Stimulated activated CD4-positive, alpha-beta T cell treated with anti-CD3 and anti-CD28 coated beads, Interleukin-2, amount 100 ng/mL, for 4 hours (primary cell): ENCODE measurements around the gene FBXL7.

ENCODE experiments used
- DNase-seq: peaks from one replicate; pipeline ENCODE4 v3.0.0-alpha.2; 2020; ENCODE audit warnings: low read depth

Gene FBXL7

GRCh38 chr5:15893866-15894265, 393.9 kb downstream of the FBXL7 start:
- DNase-seq = no peak

- no peak for DNase-seq
These were observed 397.7 kb downstream of the FBXL7 start for GRCh38 chr5:15897656-15898055.

- no peak for DNase-seq
These were observed 398.7 kb downstream of the FBXL7 start for GRCh38 chr5:15898641-15899040.

- no peak for DNase-seq
These were observed 399.5 kb downstream of the FBXL7 start for GRCh38 chr5:15899481-15899880.

- DNase-seq = no peak
These were observed 401.2 kb downstream of the FBXL7 start for GRCh38 chr5:15901151-15901550.

GRCh38 chr5:15902066-15902465, 402.1 kb downstream of the FBXL7 start:
- no peak for DNase-seq

- no peak for DNase-seq
These were observed 405.2 kb downstream of the FBXL7 start for GRCh38 chr5:15904899-15905830.

- no peak for DNase-seq
These were observed 414.7 kb downstream of the FBXL7 start for GRCh38 chr5:15914638-15915037.

- no peak for DNase-seq
These were observed 426.6 kb downstream of the FBXL7 start for GRCh38 chr5:15926586-15926985.

- no peak for DNase-seq
These were observed 427.9 kb downstream of the FBXL7 start for GRCh38 chr5:15927710-15928380.

GRCh38 chr5:15929611-15930263, 429.8 kb downstream of the FBXL7 start:
- no peak for DNase-seq

GRCh38 chr5:15932066-15932465, 432.1 kb downstream of the FBXL7 start:
- no peak for DNase-seq

GRCh38 chr5:15933259-15934207, 433.6 kb downstream of the FBXL7 start:
- no peak for DNase-seq

- no peak for DNase-seq
These were observed 436.7 kb downstream of the FBXL7 start for GRCh38 chr5:15936505-15937245.

- DNase-seq = no peak
These were observed 437.7 kb downstream of the FBXL7 start for GRCh38 chr5:15937708-15938107.

- no peak for DNase-seq
These were observed 438.2 kb downstream of the FBXL7 start for GRCh38 chr5:15938186-15938585.

- DNase-seq = no peak
These were observed 439.0 kb downstream of the FBXL7 start for GRCh38 chr5:15938961-15939360.

GRCh38 chr5:15940905-15941304, 440.9 kb downstream of the FBXL7 start:
- no peak for DNase-seq

- DNase-seq = no peak
These were observed 443.5 kb downstream of the FBXL7 start for GRCh38 chr5:15943487-15943886.

- no peak for DNase-seq
These were observed 446.0 kb downstream of the FBXL7 start for GRCh38 chr5:15946026-15946425.

GRCh38 chr5:15948190-15948589, 448.2 kb downstream of the FBXL7 start:
- DNase-seq = no peak
